Fibroblast of peridontal ligament (primary cell): ENCODE data around the gene ELAVL1.

Source experiments
- DNase-seq: peaks from one replicate; pipeline ENCODE4 v3.0.0-alpha.2; 2010; ENCODE audit errors: extremely low read depth

Gene ELAVL1

GRCh38 chr19:7985481-7985911 is 19.9 kb downstream of the ELAVL1 start:
- DNase-seq: no peak

- no peak for DNase-seq
These were observed 21.2 kb downstream of the ELAVL1 start for GRCh38 chr19:7983995-7984837.

GRCh38 chr19:7983286-7983950 is 22.0 kb downstream of the ELAVL1 start:
- DNase-seq: no peak

GRCh38 chr19:7982651-7983099 is 22.8 kb downstream of the ELAVL1 start:
- DNase-seq: no peak

GRCh38 chr19:7982103-7982502 is 23.3 kb downstream of the ELAVL1 start:
- no peak for DNase-seq

- DNase-seq: no peak
These were observed 23.8 kb downstream of the ELAVL1 start for GRCh38 chr19:7981661-7982060.

- DNase-seq: no peak
These were observed 24.2 kb downstream of the ELAVL1 start for GRCh38 chr19:7981199-7981598.

GRCh38 chr19:7980635-7981121 is 24.8 kb downstream of the ELAVL1 start:
- DNase-seq: no peak

- no peak for DNase-seq
These were observed 25.3 kb downstream of the ELAVL1 start for GRCh38 chr19:7980168-7980567.

GRCh38 chr19:7979559-7979958 is 25.9 kb downstream of the ELAVL1 start:
- DNase-seq: no peak

- DNase-seq: no peak
These were observed 26.4 kb downstream of the ELAVL1 start for GRCh38 chr19:7979011-7979410.

- no peak for DNase-seq
These were observed 27.1 kb downstream of the ELAVL1 start for GRCh38 chr19:7978179-7978825.

GRCh38 chr19:7977723-7978040 is 27.8 kb downstream of the ELAVL1 start:
- DNase-seq: no peak

- DNase-seq: no peak
These were observed 28.3 kb downstream of the ELAVL1 start for GRCh38 chr19:7977021-7977722.

GRCh38 chr19:7976461-7976860 is 29.0 kb downstream of the ELAVL1 start:
- no peak for DNase-seq

- DNase-seq: no peak
These were observed 30.4 kb downstream of the ELAVL1 start for GRCh38 chr19:7975037-7975436.

- no peak for DNase-seq
These were observed 31.6 kb downstream of the ELAVL1 start for GRCh38 chr19:7973883-7974282.

GRCh38 chr19:7971553-7972520 is 33.6 kb downstream of the ELAVL1 start:
- DNase-seq: no peak

- peak; percentile 33 for DNase-seq
These were observed 34.6 kb downstream of the ELAVL1 start for GRCh38 chr19:7970716-7971448.

- no peak for DNase-seq
These were observed 35.9 kb downstream of the ELAVL1 start for GRCh38 chr19:7969555-7969939.
